ENCODE data around the gene REST.

The REST gene

GRCh38 chr4:56958111-56958517 lies 50.4 kb downstream of the REST start:
- no peak for TF ChIP-seq CTCF (IDR thresholded peaks at IDR 0.05)

- no peak for TF ChIP-seq CTCF (IDR thresholded peaks at IDR 0.05)
Measured at GRCh38 chr4:56959100-56959499, 51.4 kb downstream of the REST start.

- no peak for TF ChIP-seq CTCF (IDR thresholded peaks at IDR 0.05)
Measured at GRCh38 chr4:56961107-56961500, 53.4 kb downstream of the REST start.

GRCh38 chr4:56971383-56971782 lies 63.7 kb downstream of the REST start:
- no peak for TF ChIP-seq CTCF (IDR thresholded peaks at IDR 0.05)

GRCh38 chr4:56972389-56972788 lies 64.7 kb downstream of the REST start:
- TF ChIP-seq CTCF (IDR thresholded peaks at IDR 0.05), result no peak

- TF ChIP-seq CTCF (IDR thresholded peaks at IDR 0.05), result no peak
Measured at GRCh38 chr4:56972809-56973208, 65.1 kb downstream of the REST start.

- no peak for TF ChIP-seq CTCF (IDR thresholded peaks at IDR 0.05)
Measured at GRCh38 chr4:56973336-56973735, 65.6 kb downstream of the REST start.

- TF ChIP-seq CTCF (IDR thresholded peaks at IDR 0.05), result no peak
Measured at GRCh38 chr4:56976283-56976836, 68.7 kb downstream of the REST start.
